Peyer's patch (tissue), 4 donors: ENCODE data around the gene SULF2.

Experiments
- CTCF ChIP-seq, 6 experiments: fragments of 450-650 bp in 4 of 6; fragments of 200-600 bp in 2 of 6; sonication (generic) in 1 of 6; IDR thresholded peaks; one replicate each; pipeline ENCODE4 v1.5.1; 2017 to 2019; ENCODE audit warnings: antibody characterized with exemption in 6 of 6, mild to moderate bottlenecking in 3 of 6, moderate library complexity in 1 of 6
- POLR2A ChIP-seq, 2 donors: fragments of 450-650 bp; IDR thresholded peaks; one replicate each; pipeline ENCODE4 v1.5.1; 2017; ENCODE audit warnings: antibody characterized with exemption in 2 of 2, mild to moderate bottlenecking in 2 of 2, moderate library complexity in 2 of 2

- TF ChIP-seq CTCF (IDR thresholded peaks at IDR 0.05), result no peak
- no peak for TF ChIP-seq POLR2A (IDR thresholded peaks at IDR 0.05)
Measured at GRCh38 chr20:47614703-47615309, 170.5 kb downstream of the SULF2 start.
